B cell (primary cell): ENCODE data around the gene GRID1.

Experiments used
- CTCF ChIP-seq: fragments of 200-600 bp; IDR thresholded peaks from one replicate; pipeline ENCODE4 v1.8.0; 2022; ENCODE audit warnings: antibody characterized with exemption, mild to moderate bottlenecking
- EZH2 ChIP-seq: IDR thresholded peaks from 2 replicates; pipeline ENCODE4 v1.6.1; 2012; ENCODE audit warnings: borderline replicate concordance, low read depth, mild to moderate bottlenecking, moderate library complexity, low read length; ENCODE audit not compliant: insufficient read depth, poor library complexity, severe bottlenecking

- TF ChIP-seq CTCF (no peak), EZH2 (no peak)
These were observed 261.4 kb downstream of the GRID1 start for GRCh38 chr10:86105181-86105580.
